ENCODE data around the gene DNHD1.

DNHD1 gene

GRCh38 chr11:6565325-6565724 is 68.2 kb downstream of the DNHD1 start:
- DNase-seq (ENCODE audit: low spot score) = no peak

DNA sequence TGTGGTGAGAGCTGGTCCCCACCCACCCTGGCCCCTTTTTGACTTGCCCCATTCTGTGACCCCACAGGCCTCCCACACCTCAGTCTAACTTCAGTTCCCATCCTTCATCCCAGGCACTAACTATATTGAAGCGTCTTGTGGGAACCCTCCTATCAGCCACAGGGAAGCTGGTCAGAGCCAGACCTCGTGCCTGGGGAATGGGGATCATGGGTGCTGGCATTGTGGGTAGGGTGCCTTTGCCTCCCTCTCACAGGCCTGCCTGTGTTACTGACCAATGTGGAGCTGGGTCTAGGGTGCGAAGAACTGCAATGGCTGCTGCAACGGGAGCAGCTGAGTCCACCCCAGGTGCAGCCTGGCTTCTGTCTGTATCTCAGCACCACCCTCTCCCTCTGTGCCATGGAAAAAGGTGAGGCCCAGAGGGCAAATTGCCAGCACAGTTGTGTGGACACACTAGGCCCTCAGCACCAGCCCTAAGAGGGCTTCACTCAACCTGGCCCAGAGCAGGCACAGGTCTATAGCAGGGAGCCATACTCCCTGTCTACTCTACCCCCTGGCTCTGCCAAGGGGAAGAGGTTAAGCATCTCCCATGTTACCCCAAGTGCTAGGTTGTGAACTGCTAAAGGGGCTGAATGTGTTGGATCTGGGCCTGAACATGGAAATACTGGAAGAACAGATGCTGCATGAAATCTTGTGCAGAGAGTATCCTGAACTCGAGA is 69.1 kb downstream of the DNHD1 start:
- no peak for DNase-seq (ENCODE audit: low spot score)

DNA sequence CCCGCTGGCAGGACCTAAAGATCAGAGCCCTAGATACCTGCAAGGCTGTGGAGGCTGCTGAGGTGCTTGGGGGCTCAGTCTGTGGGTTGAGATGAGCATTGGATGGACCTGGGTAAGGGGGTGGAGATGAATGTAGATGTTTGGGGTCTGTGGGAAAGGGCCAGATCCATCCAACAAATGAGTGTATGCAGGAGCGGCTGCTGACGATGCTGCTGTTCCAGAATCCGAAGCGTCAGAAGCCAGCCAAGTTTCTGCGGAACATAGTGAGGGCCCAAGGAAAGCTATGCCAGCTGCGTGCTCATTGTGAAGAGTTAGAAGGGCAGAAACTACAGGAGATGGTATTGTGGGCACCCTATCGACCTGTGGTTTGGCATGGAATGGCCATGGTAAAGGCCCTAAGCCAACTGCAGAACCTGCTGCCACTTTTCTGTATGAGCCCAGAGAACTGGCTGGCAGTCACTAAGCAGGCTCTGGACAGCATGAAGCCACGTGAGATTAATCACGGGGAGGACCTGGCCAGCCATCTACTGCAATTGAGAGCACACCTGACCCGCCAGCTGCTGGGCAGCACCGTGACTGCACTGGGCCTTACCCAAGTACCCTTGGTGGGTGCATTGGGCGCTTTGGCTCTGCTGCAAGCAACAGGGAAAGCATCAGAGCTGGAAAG is 69.8 kb downstream of the DNHD1 start:
- no peak for DNase-seq (ENCODE audit: low spot score)

- DNase-seq (ENCODE audit: low spot score) = no peak
These were observed 70.3 kb downstream of the DNHD1 start for GRCh38 chr11:6567371-6567745.

GRCh38 chr11:6568191-6568918 is 71.3 kb downstream of the DNHD1 start:
- DNase-seq (ENCODE audit: low spot score) = no peak

DNA sequence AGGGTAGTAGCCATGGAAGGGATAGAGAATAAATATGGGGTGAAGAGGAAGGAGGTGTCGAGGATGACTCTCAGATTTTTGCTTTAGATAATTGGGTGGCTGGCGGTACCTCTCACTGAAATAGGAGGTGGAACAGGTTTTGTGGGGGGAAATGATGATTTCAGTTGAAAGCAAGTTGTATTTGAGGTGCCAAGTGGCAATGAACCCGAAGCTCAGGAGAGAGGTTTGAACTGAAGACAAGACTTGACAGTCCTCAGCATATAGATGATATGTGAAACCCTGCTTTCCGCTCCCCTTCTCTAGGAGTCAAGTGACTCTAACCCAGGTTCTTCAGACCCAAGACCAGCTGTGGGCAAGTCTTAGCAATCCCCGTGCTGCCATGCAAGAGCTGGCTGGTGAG is 72.6 kb downstream of the DNHD1 start:
- DNase-seq (ENCODE audit: low spot score) = no peak

DNA sequence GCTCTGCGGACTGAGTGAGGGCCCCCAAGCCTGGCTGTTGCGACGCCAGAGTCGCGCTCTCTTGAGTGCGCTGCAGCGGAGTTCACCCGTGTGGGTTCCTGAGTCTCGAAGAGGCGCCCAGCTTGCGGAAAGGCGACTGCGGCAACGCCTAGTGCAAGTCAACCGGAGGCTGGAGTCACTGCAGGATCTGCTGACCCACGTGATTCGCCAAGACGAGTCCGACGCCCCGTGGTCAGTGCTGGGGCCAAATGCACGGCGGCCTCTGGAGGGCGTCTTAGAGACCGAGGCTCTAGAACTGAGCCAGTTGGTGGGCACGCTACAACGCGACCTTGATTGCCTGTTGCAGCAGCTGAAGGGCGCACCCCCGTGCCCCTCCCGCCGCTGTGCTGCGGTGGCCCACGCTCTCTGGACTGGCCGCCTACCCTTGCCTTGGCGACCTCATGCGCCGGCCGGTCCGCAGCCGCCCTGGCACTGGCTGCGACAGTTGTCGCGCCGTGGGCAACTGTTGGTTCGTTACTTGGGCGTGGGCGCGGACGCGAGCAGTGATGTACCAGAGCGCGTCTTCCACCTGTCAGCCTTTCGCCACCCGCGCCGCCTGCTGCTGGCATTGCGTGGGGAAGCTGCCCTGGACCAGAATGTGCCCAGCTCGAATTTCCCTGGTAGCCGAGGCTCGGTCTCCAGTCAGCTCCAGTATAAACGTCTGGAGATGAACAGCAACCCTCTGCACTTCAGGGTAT is 73.8 kb downstream of the DNHD1 start:
- no peak for DNase-seq (ENCODE audit: low spot score)

- no peak for DNase-seq (ENCODE audit: low spot score)
These were observed 74.4 kb downstream of the DNHD1 start for GRCh38 chr11:6571434-6572008.

DNA sequence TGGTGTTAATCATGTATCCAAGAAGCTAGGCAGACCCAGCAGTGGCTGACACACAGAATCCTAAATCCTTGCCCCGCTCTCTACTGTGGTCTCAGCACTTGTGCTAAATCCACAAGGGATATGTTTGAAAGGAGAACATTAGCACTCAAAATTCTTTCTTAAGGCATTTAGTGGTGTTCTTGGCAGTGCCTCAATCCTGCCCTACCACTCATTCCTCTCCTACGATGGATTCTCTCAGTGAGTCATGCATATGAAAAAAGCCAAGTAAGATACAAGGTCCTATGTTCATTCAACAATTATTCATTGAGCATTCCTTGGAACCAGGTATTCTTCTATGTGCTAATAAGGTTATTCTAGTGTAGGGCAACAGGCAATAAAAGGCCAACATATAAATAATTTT is 75.1 kb downstream of the DNHD1 start:
- no peak for DNase-seq (ENCODE audit: low spot score)

DNA sequence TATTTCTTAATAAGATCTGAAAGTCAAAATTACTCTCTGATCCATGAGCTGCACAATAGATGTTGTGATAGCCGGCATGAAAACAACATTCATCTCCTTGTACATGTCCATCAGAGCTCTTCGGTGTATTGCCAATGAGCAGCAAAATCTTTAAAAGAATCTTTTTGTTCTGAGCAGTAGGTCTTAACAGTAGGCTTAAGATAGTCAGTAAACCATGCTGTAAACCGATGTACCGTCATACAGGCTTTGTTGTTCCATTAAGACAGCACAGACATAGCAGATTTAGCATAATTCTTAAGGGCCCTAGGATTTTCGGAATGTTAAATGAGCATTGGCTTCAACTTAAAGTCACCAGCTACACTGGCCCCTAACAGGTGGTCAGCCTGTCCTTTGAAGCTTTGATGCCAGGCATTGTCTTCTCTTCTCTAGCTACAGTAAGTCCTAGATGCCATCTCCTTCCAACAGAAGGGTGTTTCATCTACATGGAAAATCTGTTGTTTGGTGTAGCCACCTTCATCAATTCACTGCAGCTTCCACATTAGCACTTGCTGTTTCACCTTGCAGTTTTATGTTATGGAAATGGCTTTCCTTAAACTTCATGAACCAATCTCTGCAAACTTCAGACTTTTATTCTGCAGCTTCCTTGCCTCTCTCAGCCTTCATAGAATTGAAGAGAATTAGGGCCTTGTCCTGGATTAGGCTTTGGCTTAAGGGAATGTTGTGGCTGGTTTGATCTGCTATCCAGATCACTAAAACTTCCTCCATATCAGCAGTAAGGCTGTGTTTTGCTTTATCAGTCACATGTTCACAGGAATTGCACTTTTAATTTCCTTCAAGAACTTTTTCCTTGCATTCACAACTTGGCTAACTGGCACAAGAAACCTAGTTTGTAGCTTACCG is 78.0 kb downstream of the DNHD1 start:
- no peak for DNase-seq (ENCODE audit: low spot score)

- DNase-seq (ENCODE audit: low spot score) = no peak
These were observed 79.6 kb downstream of the DNHD1 start for GRCh38 chr11:6576471-6577373.

GRCh38 chr11:6578134-6578533 is 81.1 kb downstream of the DNHD1 start:
- no peak for DNase-seq (ENCODE audit: low spot score)

GRCh38 chr11:6579681-6580080 is 82.6 kb downstream of the DNHD1 start:
- no peak for DNase-seq (ENCODE audit: low spot score)

DNA sequence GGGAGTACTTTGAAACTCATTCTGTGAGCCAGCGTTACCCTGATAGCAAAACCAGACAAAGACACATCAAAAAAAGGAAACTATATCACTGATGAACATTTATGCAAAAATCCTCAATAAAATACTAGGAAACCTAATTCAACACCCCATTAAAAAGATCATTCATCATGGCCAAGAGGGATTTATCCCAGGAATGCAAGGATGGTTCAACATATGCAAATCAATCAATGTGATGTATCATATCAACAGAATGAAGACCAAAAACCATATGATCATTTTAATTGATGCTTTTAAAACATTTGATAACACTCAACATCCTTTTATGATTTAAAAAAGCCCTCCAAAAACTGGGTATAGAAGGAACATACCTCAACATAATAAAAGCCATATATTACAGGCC is 86.5 kb downstream of the DNHD1 start:
- no peak for DNase-seq (ENCODE audit: low spot score)

- DNase-seq (ENCODE audit: low spot score) = no peak
These were observed 87.4 kb downstream of the DNHD1 start for GRCh38 chr11:6584528-6584927.

DNA sequence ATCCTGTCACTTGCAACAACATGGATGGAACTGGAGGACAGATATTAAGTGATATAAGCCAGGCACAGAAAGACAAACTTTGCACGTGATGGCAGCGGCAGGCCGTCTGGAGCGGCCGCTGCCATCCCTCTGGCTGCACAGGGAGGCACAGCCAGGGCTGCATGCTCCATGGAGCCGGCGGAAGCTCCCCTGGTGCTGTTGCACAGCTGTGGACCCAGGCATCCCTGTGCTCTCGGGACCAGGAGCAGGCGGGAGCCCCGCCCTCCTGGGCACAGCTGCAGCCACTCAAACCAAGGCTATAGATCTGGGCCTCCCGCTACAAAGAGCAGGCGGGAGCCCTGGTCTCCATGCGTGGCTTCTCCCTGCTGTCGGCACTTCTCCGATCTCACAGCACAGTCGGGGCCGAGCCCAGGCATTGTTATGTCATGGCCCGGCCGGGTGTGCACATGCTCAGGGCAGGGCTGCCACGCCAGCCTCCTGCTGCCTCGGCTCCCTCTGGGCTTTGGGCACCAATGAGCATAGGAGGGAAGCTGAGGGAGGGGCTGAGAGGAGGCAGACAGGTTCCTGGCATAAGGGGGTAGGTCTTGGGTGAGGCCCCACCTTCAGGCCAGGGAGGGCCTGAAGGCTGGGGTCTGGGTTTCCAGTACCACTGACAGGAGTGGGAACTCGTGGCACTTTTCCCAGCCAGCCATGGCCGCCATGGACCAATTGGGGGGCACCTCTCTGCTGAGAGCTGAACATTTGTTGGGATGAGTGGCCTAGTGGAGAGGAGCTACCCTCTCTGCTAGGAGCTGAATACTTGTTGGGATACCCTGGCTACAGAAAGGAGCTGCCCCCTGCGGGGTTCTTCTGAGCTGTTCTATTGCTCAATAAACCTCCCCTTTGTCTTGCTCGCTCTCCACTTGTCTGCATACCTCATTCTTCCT is 89.6 kb downstream of the DNHD1 start:
- DNase-seq (ENCODE audit: low spot score) = no peak

DNA sequence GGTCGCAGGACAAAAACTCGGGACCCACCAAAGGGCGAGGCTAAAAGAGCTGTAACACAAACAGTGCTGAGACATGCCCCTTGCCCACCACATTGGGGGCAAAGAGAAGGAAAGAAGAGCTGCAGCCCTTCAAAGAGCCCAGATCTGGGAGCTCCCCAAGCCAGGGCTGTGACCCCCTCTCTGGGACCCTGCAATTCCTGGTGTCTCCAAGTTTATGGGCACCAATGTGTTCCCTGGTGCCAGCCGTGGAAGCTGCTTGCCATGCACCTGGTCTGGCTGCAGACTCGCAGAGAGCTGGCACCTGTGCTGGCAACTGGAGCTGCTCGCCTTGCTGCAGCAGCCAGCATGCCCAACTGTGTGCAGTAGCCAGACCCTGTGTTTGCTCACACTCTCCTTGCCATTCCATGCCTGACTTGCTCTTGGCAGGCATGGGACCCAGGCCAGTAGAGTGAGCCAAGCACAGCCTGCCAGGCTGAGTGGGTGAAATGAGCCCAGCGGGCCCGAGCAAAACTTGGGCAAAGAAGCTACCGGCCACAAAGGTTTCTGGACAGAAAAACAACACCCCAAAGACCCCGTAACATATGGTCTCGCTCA is 90.4 kb downstream of the DNHD1 start:
- DNase-seq (ENCODE audit: low spot score) = no peak

DNA sequence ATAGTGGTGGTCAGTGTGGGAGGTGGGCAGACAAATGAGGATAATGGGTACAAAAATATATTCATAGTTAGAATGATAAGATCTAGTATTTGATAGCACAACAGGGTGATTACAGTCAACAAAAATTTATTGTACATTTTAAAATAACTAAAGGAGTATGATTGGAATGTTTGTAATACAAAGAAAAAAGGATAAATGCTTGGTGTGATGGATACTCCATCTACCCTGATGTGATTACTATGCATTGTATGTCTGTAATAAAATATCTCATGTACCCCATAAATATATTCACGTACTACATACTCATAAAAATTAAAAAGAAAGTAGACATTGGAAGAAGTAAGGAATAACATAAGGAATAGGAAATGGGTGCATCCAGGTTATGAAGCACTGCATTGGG is 90.9 kb downstream of the DNHD1 start:
- DNase-seq (ENCODE audit: low spot score) = no peak
